Thyroid gland (tissue), 4 donors: ENCODE measurements around the gene SPAG7.

Experiments used
- POLR2A ChIP-seq, 2 donors: fragments of 450-650 bp; IDR thresholded peaks; one replicate each; pipeline ENCODE4 v1.6.1; 2017; ENCODE audit warnings: antibody characterized with exemption in 2 of 2, mild to moderate bottlenecking in 2 of 2, moderate library complexity in 1 of 2
- TF ChIP-seq, protein P1 (sequence below), 6 experiments: fragments of 200-600 bp in 3 of 6; fragments of 450-650 bp in 3 of 6; sonication (generic) in 3 of 6; IDR thresholded peaks; one replicate each; pipeline ENCODE4 v1.5.1; 2016 to 2019; ENCODE audit warnings: antibody characterized with exemption in 6 of 6, mild to moderate bottlenecking in 2 of 6, inconsistent platforms in 1 of 6, moderate library complexity in 1 of 6

DNA sequence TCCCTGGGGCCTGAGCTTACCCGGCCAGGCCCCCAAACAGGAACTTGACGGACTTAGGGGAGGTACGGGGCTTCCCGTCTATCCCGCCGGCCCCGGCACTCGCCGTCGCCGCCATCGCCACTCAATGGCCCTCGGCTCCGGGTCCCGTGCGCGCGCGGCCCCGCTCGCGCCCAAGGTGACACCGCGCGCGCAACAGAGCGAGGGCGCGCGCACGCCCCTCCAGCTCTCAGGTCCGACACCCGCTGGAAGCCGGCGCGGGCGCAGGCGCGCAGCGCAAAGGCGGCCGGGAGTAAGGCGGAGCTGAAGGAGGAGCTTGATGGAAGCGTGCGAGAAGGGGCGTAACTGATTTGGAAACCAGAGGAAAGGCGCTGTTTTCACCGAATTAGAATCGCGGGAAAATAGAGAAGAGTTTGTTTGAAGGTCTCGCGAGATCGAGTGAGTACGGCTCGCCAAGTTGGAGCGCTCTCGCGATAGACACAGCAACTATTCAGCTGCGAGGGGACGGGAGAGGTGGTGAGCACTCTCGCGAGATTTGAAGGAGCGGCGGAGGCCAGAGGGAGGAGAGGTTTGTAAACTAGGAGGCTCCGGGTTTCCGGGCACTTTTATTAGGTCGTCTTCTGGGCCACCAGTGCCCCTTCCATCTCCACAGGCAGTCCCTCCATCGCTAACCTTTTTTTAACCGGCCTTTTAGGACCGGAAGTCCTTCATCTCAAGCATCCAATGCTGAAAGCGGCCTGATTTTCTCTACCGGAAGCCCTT lies 27.6 kb downstream of the SPAG7 start, which contains the start of the genes RNF167 and SLC25A11:
- TF ChIP-seq, protein P1, sequence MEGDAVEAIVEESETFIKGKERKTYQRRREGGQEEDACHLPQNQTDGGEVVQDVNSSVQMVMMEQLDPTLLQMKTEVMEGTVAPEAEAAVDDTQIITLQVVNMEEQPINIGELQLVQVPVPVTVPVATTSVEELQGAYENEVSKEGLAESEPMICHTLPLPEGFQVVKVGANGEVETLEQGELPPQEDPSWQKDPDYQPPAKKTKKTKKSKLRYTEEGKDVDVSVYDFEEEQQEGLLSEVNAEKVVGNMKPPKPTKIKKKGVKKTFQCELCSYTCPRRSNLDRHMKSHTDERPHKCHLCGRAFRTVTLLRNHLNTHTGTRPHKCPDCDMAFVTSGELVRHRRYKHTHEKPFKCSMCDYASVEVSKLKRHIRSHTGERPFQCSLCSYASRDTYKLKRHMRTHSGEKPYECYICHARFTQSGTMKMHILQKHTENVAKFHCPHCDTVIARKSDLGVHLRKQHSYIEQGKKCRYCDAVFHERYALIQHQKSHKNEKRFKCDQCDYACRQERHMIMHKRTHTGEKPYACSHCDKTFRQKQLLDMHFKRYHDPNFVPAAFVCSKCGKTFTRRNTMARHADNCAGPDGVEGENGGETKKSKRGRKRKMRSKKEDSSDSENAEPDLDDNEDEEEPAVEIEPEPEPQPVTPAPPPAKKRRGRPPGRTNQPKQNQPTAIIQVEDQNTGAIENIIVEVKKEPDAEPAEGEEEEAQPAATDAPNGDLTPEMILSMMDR (IDR thresholded peaks at IDR 0.05), result no peak
- TF ChIP-seq POLR2A (IDR thresholded peaks at IDR 0.05), result peak in 1 of 2 donors; percentile 79
